Adrenal gland (tissue), 5 donors: ENCODE measurements around the gene PTGIR.

Source experiments
- POLR2A ChIP-seq, 2 donors: fragments of 450-650 bp; IDR thresholded peaks; one replicate each; pipeline ENCODE4 v1.6.1; 2017; ENCODE audit warnings: antibody characterized with exemption in 2 of 2, mild to moderate bottlenecking in 2 of 2, moderate library complexity in 1 of 2
- TF ChIP-seq, protein P1 (sequence below), 6 experiments: fragments of 450-650 bp in 4 of 6; fragments of 200-600 bp in 2 of 6; sonication (generic) in 1 of 6; IDR thresholded peaks; 1 replicate in 5 of 6; 2 replicates in 1 of 6; pipeline versions ENCODE4 v1.5.1 to v1.8.0; 2016 to 2021; ENCODE audit warnings: antibody characterized with exemption in 6 of 6, mild to moderate bottlenecking in 2 of 6, moderate library complexity in 1 of 6
- donor health status: DM: no; HTN: no; CAD: no.

DNA sequence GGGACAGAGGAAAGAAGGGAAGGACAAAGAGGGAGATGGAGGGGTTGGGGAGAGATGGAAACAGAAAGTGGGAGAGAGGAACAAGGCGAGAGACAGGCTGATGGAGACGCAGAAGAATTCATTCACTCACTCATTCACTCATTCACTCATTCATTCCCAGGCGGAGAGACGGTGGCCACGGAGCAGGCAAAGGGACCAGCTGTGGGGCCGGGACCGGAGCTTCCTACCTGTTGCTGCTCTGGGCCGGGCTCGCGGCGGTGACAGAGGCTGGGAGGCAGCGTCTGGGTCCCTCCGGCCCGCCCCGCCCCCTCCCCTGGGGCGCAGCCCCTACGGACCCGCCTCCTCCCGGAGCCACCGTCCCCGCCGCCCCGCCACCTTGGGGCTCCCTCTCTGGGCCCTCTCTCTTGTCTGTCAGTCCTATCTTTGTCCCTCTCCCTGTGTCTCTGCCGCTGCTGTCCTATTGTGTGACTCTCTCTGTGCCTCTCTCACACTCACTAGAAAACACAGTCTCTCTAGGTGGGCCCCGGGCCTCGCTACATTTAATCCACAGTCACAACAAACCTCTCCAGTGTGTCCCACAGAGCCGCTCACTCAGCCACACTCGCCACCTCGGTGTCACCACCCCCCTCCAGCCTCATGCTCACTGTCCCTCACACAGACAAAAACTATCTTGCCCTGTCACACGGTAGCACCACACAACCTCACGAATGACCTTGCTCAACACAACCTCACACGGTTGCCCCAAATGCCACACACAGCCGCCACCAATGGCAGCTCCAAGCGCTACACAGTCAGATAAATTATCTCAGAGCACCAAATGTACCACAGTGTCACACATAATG lies 11.3 kb upstream of the PTGIR start, which contains the start of gene GNG8:
- TF ChIP-seq, protein P1, sequence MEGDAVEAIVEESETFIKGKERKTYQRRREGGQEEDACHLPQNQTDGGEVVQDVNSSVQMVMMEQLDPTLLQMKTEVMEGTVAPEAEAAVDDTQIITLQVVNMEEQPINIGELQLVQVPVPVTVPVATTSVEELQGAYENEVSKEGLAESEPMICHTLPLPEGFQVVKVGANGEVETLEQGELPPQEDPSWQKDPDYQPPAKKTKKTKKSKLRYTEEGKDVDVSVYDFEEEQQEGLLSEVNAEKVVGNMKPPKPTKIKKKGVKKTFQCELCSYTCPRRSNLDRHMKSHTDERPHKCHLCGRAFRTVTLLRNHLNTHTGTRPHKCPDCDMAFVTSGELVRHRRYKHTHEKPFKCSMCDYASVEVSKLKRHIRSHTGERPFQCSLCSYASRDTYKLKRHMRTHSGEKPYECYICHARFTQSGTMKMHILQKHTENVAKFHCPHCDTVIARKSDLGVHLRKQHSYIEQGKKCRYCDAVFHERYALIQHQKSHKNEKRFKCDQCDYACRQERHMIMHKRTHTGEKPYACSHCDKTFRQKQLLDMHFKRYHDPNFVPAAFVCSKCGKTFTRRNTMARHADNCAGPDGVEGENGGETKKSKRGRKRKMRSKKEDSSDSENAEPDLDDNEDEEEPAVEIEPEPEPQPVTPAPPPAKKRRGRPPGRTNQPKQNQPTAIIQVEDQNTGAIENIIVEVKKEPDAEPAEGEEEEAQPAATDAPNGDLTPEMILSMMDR (IDR thresholded peaks at IDR 0.05) = no peak
- TF ChIP-seq POLR2A (IDR thresholded peaks at IDR 0.05) = no peak
